IMR-90 (cell line): ENCODE measurements around the gene DBF4B. TPM values are rescaled to one million over a fixed set of nuclear protein-coding genes. Genes with fewer than 3 reads are reported as not detected.

ENCODE experiments used
- ATAC-seq: fragments of 200-7000 bp; cut with Tn5 transposase; 2 replicates; pipeline ENCODE4 v1.9.1; 2020; ENCODE audit warnings: low read depth, mild to moderate bottlenecking, moderate library complexity
- BruUV-seq: library from RNA; stranded (reverse); fragments of 400-500 nt; replicated peaks from 2 replicates; lab custom pipeline; 2021; lab: Mats Ljungman, UMichigan
- CTCF ChIA-PET: fragments of 300-600 bp; formaldehyde crosslinking; extraction: SDS; loops from one replicate; lab custom pipeline; 2021; ENCODE audit warnings: antibody characterized with exemption; lab: Yijun Ruan, JAX
- POLR2A ChIA-PET: fragments of 300-600 bp; sonication (Branson Sonifier 250); formaldehyde crosslinking; loops from one replicate; lab custom pipeline; 2022; ENCODE audit warnings: antibody characterized with exemption; ENCODE audit not compliant: unreplicated experiment; lab: Charles Lee
- DNase-seq: peaks from one replicate; pipeline ENCODE4 v3.0.0; 2013
- H2AFZ ChIP-seq: replicated peaks from 2 replicates; pipeline ENCODE3; 2013; ENCODE audit warnings: low read length, mild to moderate bottlenecking; ENCODE audit not compliant: poor library complexity
- H2AK5ac ChIP-seq: 2 replicates; pipeline ENCODE4 v1.6.1; 2013; ENCODE audit warnings: low read depth, low read length, inconsistent platforms
- H2AK9ac ChIP-seq: replicated peaks from 2 replicates; pipeline ENCODE3; 2013; ENCODE audit warnings: mild to moderate bottlenecking, low read depth, low read length, moderate library complexity; ENCODE audit not compliant: poor library complexity
- H2BK120ac ChIP-seq: 2 replicates; pipeline ENCODE4 v1.6.1; 2013; ENCODE audit warnings: low read depth, low read length, inconsistent platforms
- H2BK15ac ChIP-seq: 3 replicates; pipeline ENCODE4 v1.6.1; 2013; ENCODE audit warnings: low read depth, low read length, inconsistent platforms
- H2BK20ac ChIP-seq: 2 replicates; pipeline ENCODE4 v1.6.1; 2013; ENCODE audit warnings: low read depth, mild to moderate bottlenecking, inconsistent platforms, low read length, moderate library complexity
- H2BK5ac ChIP-seq: 2 replicates; pipeline ENCODE4 v1.6.1; 2013; ENCODE audit warnings: mild to moderate bottlenecking, low read depth, low read length, inconsistent platforms; ENCODE audit not compliant: poor library complexity, severe bottlenecking
- H3K14ac ChIP-seq: replicated peaks from 2 replicates; pipeline ENCODE4 v1.6.1; 2013; ENCODE audit warnings: low read depth, low read length, inconsistent platforms
- H3K18ac ChIP-seq: 2 replicates; pipeline ENCODE4 v1.6.1; 2013; ENCODE audit warnings: low read depth, low read length, control low read depth
- H3K23ac ChIP-seq: 2 replicates; pipeline ENCODE4 v1.6.1; 2013; ENCODE audit warnings: low read depth, low read length, inconsistent platforms
- H3K27ac ChIP-seq: 2 replicates; pipeline ENCODE4 v1.5.1; 2013; ENCODE audit warnings: mild to moderate bottlenecking, control low read depth, low read length; ENCODE audit not compliant: insufficient read depth
- H3K27me3 ChIP-seq: 2 replicates; pipeline ENCODE4 v1.6.1; 2013; ENCODE audit warnings: low read length; ENCODE audit not compliant: control insufficient read depth, insufficient read depth
- H3K36me3 ChIP-seq: 2 replicates; pipeline ENCODE4 v1.6.1; 2013; ENCODE audit warnings: low read length, mixed read lengths; ENCODE audit not compliant: control insufficient read depth, insufficient read depth
- H3K4ac ChIP-seq: 2 replicates; pipeline ENCODE4 v1.6.1; 2013; ENCODE audit warnings: low read depth, low read length, inconsistent platforms
- H3K4me1 ChIP-seq: 2 replicates; pipeline ENCODE4 v1.6.1; 2013; ENCODE audit warnings: low read length, mixed read lengths; ENCODE audit not compliant: control insufficient read depth, insufficient read depth
- H3K4me2 ChIP-seq: 2 replicates; pipeline ENCODE4 v1.6.1; 2013; ENCODE audit warnings: low read depth, mild to moderate bottlenecking, control low read depth, low read length, moderate library complexity
- H3K4me3 ChIP-seq: 2 replicates; pipeline ENCODE4 v1.5.1; 2013; ENCODE audit warnings: low read depth, mild to moderate bottlenecking, control low read depth, low read length, moderate library complexity; ENCODE audit not compliant: insufficient read depth
- H3K56ac ChIP-seq: 2 replicates; pipeline ENCODE4 v1.6.1; 2013; ENCODE audit warnings: low read length, inconsistent platforms; ENCODE audit not compliant: insufficient read depth; ENCODE audit errors: extremely low read depth
- H3K79me1 ChIP-seq, 2 experiments: 2 replicates each; pipeline ENCODE4 v1.6.1; 2013; ENCODE audit warnings: low read length in 2 of 2, inconsistent platforms in 1 of 2, low read depth in 1 of 2
- H3K9ac ChIP-seq: 2 replicates; pipeline ENCODE4 v1.6.1; 2013; ENCODE audit warnings: low read depth, low read length, control low read depth
- H3K9me1 ChIP-seq: 2 replicates; pipeline ENCODE4 v1.6.1; 2013; ENCODE audit warnings: low read length, inconsistent platforms; ENCODE audit not compliant: insufficient read depth
- H3K9me3 ChIP-seq: 2 replicates; pipeline ENCODE4 v1.6.1; 2013; ENCODE audit warnings: low read length; ENCODE audit not compliant: control insufficient read depth, insufficient read depth
- H4K20me1 ChIP-seq: 2 replicates; pipeline ENCODE4 v1.6.1; 2013; ENCODE audit warnings: low read length, inconsistent platforms; ENCODE audit not compliant: insufficient read depth
- H4K5ac ChIP-seq: 2 replicates; pipeline ENCODE4 v1.6.1; 2013; ENCODE audit warnings: mild to moderate bottlenecking, low read depth, low read length, control low read depth
- H4K8ac ChIP-seq, 2 experiments: 2 replicates each; pipeline ENCODE4 v1.6.1; 2013; ENCODE audit warnings: low read depth in 2 of 2, low read length in 2 of 2, control low read depth in 1 of 2, inconsistent platforms in 1 of 2
- H4K91ac ChIP-seq: 2 replicates; pipeline ENCODE4 v1.6.1; 2013; ENCODE audit warnings: low read depth, low read length, inconsistent platforms; ENCODE audit not compliant: insufficient read depth
- BHLHE40 ChIP-seq: fragments of 150-350 bp; IDR thresholded peaks from 2 replicates; pipeline ENCODE4 v1.6.1; 2016; ENCODE audit warnings: mild to moderate bottlenecking, low read depth, low read length
- CEBPB ChIP-seq: IDR thresholded peaks from 2 replicates; pipeline ENCODE4 v1.6.1; 2012; ENCODE audit warnings: low read depth, low read length, improper control_type of control experiment
- CHD1 ChIP-seq: IDR thresholded peaks from 2 replicates; pipeline ENCODE4 v1.6.1; 2012; ENCODE audit warnings: low read depth, low read length, improper control_type of control experiment
- FOS ChIP-seq: fragments of 150-350 bp; IDR thresholded peaks from 2 replicates; pipeline ENCODE4 v1.6.1; 2016; ENCODE audit warnings: low read depth, low read length
- MAFK ChIP-seq: IDR thresholded peaks from 2 replicates; pipeline ENCODE4 v1.6.1; 2012; ENCODE audit warnings: low read depth, low read length, improper control_type of control experiment
- MAZ ChIP-seq: IDR thresholded peaks from 2 replicates; pipeline ENCODE4 v1.6.1; 2012; ENCODE audit warnings: low read depth, mild to moderate bottlenecking, low read length, improper control_type of control experiment, moderate library complexity, borderline replicate concordance
- MXI1 ChIP-seq: IDR thresholded peaks from 2 replicates; pipeline ENCODE4 v1.6.1; 2012; ENCODE audit warnings: low read depth, mild to moderate bottlenecking, low read length, moderate library complexity, borderline replicate concordance
- NFE2L2 ChIP-seq: fragments of 150-350 bp; IDR thresholded peaks from 2 replicates; pipeline ENCODE4 v1.6.1; 2016; ENCODE audit warnings: low read depth, mild to moderate bottlenecking, low read length
- RAD21 ChIP-seq: IDR thresholded peaks from 2 replicates; pipeline ENCODE4 v1.6.1; 2012; ENCODE audit warnings: low read length, improper control_type of control experiment
- SMC3 ChIP-seq: fragments of 150-350 bp; IDR thresholded peaks from 2 replicates; pipeline ENCODE4 v1.6.1; 2016; ENCODE audit warnings: low read depth, mild to moderate bottlenecking, antibody characterized with exemption, low read length, moderate library complexity
- USF2 ChIP-seq: fragments of 150-350 bp; IDR thresholded peaks from 2 replicates; pipeline ENCODE4 v1.6.1; 2017; ENCODE audit warnings: mild to moderate bottlenecking, antibody characterized with exemption, low read length, low read depth
- WGBS, 2 experiments: methylation state at CpG; one replicate each; pipeline versions ENCODE4 v1.1.5 to v1.1.7; 2013; ENCODE audit warnings: missing lambda C conversion rate in 2 of 2; ENCODE audit not compliant: insufficient read length in 1 of 2; ENCODE audit errors: extremely low coverage in 2 of 2; 5-methylcytosine and 5-hydroxymethylcytosine counted together
- dilution Hi-C: fragments of 300-500 bp; cut with HindIII; formaldehyde crosslinking; loops from one replicate; pipeline ENCODE4 v1.14.3; 2018; ENCODE audit warnings: low sequenced_read_pairs; ENCODE audit not compliant: unreplicated experiment
- in situ Hi-C: fragments of 300-500 bp; cut with MboI; formaldehyde crosslinking; loops from 3 replicates; pipeline ENCODE4 v1.14.3; 2019; ENCODE audit warnings: low sequenced_read_pairs, inconsistent platforms, mixed read lengths
- intact Hi-C: fragments of 100-400 bp; cut with micrococcal nuclease; formaldehyde crosslinking; loops from 2 replicates; pipeline ENCODE4 v1.10.0; 2022
- polyA plus RNA-seq, 3 experiments: library from polyadenylated mRNA; depleted of rRNA; stranded (reverse); fragments of >200 nt; gene quantifications; 2 replicates each; pipeline ENCODE4 v1.2.3, GENCODE V29; 2012; ENCODE audit warnings: low replicate concordance in 1 of 3
- total RNA-seq: library from RNA; depleted of rRNA; stranded (reverse); fragments of >200 nt; gene quantifications from 2 replicates; pipeline ENCODE4 v1.2.3, GENCODE V29; 2012
- TF ChIP-seq, protein P1 (sequence below): fragments of 150-350 bp; IDR thresholded peaks from 2 replicates; pipeline ENCODE4 v1.6.1; 2016; ENCODE audit warnings: low read depth, mild to moderate bottlenecking, low read length, moderate library complexity, borderline replicate concordance
- TF ChIP-seq, protein P2 (sequence below): conservative IDR thresholded peaks from 2 replicates; pipeline ENCODE4 v1.5.1; 2012; ENCODE audit warnings: mild to moderate bottlenecking, low read depth, low read length, improper control_type of control experiment

Gene DBF4B
- total and polyA plus RNA-seq, 2 of the 4 experiments (the other 2 are of a cell fraction) = 3.6 to 10.2 TPM

DNA sequence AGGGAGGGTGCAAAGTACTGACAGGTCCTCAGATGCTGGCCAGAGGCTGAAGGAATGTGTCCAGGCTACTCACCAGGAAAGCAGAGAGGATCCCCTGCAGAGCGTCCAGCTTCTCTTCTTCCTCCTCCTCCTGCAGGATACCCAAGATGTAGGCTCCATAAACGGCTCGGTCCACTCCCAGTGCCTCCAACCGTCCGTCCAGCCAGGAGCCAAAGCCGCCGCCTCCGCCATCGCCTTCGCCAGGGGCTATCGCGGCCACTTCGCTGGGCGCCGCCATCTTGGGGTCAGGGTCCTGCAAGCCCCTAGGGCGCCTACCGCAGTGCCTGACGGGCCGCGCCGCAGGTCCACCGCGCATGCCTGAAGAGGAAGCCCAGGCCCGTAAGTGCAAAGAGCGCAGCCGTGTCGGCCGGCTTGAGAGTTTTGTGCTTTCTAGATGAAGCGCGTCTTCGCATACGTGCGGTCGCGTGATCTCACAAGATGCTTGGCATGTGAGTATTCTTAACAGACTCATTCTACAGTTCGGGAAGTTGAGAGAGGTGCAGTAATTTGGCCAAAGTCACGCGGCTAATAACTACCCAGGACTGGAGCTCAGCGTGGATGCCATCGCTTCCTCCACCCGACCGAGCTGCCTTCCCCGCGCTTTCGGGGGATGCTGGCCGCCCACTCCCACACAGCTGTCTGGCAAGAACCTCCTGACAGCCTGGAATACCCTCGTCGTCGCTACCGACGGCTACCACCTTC is 18.8 kb upstream of the DBF4B start, which contains the start of gene CCDC43:
TSS of gene CCDC43 (minus strand) at position 300 of the 741 bp plus-strand sequence. CDS start at position 277, 23 bp downstream.
- POLR2A ChIA-PET = interaction anchor here (0.5 kb wide), 1 partner anchor 135 kb away, joined by 5 read pairs; no protein-coding TSS in a partner anchor
- ATAC-seq = peak; percentile 99
- Histone ChIP-seq H3K9ac (peak within 1 kb of the TSS; percentile 90), H3K18ac (peak within 1 kb of the TSS; percentile 74), H2BK120ac (peak within 1 kb of the TSS; percentile 9), H2AK5ac (peak within 1 kb of the TSS; percentile 84), H3K27ac (peak within 1 kb of the TSS; percentile 82), H4K8ac (peak within 1 kb of the TSS; percentile 88 to 96), H2AK9ac (peak within 1 kb of the TSS; percentile 89), H2BK20ac (no peak within 1 kb of the TSS), H4K20me1 (no peaks in the 10 kb centered on the region), H3K9me1 (peaks cover 8% of the 10 kb centered on the region; the same call in 1 of the 2 replicates), H3K4me3 (peak within 1 kb of the TSS; percentile 89), H2BK15ac (peak within 1 kb of the TSS; percentile 30; the same call in 1 of the 3 replicates), H3K4ac (peak within 1 kb of the TSS; percentile 85), H3K27me3 (no peaks in the 10 kb centered on the region), H3K4me1 (0 out of 2 replicates have a peak, but pooled peaks cover 3% of the 10 kb centered on the region), H3K23ac (peak within 1 kb of the TSS; percentile 63), H3K4me2 (peak within 1 kb of the TSS; percentile 95), H3K56ac (peak within 1 kb of the TSS; percentile 71), H4K5ac (peak within 1 kb of the TSS; percentile 93), H3K79me1 (peaks cover 15 to 44% of the 10 kb centered on the region in 2 experiments), H3K36me3 (no peaks in the 10 kb centered on the region), H3K14ac (peak within 1 kb of the TSS; percentile 93), H2AFZ (peak within 1 kb of the TSS; percentile 97), H2BK5ac (peak within 1 kb of the TSS; percentile 77), H3K9me3 (no peaks in the 10 kb centered on the region), H4K91ac (peak within 1 kb of the TSS; percentile 84)
- CTCF ChIA-PET = no interaction called here
- dilution Hi-C loops = no loop called here
- intact Hi-C loops = no loop called here
- in situ Hi-C loops = no loop called here
- 2% methylated on average over 25 of the region's 51 CpGs; no CpG with 5 or more reads in 1 of the 2 experiments for WGBS, 2 experiments
- peak; percentile 96 for DNase-seq
- no TSS peak for BruUV-seq
- no peak for TF ChIP-seq NFE2L2
- no peak for TF ChIP-seq RAD21
- TF ChIP-seq, protein P1, sequence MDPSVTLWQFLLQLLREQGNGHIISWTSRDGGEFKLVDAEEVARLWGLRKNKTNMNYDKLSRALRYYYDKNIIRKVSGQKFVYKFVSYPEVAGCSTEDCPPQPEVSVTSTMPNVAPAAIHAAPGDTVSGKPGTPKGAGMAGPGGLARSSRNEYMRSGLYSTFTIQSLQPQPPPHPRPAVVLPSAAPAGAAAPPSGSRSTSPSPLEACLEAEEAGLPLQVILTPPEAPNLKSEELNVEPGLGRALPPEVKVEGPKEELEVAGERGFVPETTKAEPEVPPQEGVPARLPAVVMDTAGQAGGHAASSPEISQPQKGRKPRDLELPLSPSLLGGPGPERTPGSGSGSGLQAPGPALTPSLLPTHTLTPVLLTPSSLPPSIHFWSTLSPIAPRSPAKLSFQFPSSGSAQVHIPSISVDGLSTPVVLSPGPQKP = no peak
- TF ChIP-seq MAFK = no peak
- peak; percentile 65; the same call in 1 of the 2 replicates for TF ChIP-seq MXI1
- TF ChIP-seq FOS = no peak
- TF ChIP-seq, protein P2, sequence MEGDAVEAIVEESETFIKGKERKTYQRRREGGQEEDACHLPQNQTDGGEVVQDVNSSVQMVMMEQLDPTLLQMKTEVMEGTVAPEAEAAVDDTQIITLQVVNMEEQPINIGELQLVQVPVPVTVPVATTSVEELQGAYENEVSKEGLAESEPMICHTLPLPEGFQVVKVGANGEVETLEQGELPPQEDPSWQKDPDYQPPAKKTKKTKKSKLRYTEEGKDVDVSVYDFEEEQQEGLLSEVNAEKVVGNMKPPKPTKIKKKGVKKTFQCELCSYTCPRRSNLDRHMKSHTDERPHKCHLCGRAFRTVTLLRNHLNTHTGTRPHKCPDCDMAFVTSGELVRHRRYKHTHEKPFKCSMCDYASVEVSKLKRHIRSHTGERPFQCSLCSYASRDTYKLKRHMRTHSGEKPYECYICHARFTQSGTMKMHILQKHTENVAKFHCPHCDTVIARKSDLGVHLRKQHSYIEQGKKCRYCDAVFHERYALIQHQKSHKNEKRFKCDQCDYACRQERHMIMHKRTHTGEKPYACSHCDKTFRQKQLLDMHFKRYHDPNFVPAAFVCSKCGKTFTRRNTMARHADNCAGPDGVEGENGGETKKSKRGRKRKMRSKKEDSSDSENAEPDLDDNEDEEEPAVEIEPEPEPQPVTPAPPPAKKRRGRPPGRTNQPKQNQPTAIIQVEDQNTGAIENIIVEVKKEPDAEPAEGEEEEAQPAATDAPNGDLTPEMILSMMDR = no peak
- no peak for TF ChIP-seq CHD1
- no peak for TF ChIP-seq CEBPB
- TF ChIP-seq SMC3 = no peak
- peak; percentile 49; the same call in 1 of the 2 replicates for TF ChIP-seq USF2
- TF ChIP-seq MAZ = no peak
- TF ChIP-seq BHLHE40 = peak; percentile 97
